GM19438 (cell line): ENCODE data around the gene GCHFR.

Experiments
- ATAC-seq: cut with Tn5 transposase; IDR thresholded peaks from one replicate; pipeline ENCODE4 v1.9.1; 2021; ENCODE audit warnings: low read depth; ENCODE audit not compliant: unreplicated experiment

Gene GCHFR

GRCh38 chr15:40763801-40764628 is at the start of gene GCHFR:
GCHFR (plus strand) TSS chr15:40764068; CDS start chr15:40764181, 113 bp downstream.
- ATAC-seq: peak; percentile 49

DNA sequence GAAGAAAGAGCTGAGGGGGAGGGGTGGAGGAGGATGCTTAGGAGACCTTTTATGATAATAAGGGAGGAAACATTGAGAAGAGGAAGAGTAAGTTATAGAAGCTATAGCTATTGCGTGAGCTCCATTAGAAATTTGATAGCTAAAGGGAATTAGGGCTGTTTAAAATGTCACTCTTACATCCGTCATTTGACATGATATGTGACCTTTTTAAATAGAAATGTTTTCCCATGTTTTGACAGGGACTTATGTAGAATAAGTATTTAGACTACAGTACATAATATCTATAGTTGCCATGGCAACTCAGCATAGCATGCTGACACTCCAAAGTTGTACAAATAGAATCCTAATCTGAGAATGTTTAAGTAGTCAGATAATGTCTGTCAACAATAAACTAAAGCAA is 49.7 kb upstream of the GCHFR start:
- ATAC-seq: no peak

DNA sequence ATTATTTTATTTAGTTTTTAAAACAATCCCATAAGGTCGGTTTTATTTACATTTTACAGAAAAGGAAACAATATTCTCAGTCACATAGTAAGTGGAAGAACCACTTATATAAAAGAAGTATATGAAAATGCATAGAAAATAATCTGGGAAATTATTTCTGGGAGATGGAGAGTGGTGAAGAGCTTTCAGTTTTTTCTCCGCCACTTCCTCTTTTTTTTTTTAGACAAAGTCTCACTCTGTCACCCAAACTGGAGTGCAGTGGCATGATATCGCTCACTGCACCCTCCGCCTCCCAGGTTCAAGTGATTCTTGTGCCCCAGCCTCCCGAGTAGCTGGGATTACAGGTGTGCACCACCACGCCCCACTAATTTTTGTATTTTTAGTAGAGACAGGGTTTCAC is 47.7 kb upstream of the GCHFR start:
- no peak for ATAC-seq

DNA sequence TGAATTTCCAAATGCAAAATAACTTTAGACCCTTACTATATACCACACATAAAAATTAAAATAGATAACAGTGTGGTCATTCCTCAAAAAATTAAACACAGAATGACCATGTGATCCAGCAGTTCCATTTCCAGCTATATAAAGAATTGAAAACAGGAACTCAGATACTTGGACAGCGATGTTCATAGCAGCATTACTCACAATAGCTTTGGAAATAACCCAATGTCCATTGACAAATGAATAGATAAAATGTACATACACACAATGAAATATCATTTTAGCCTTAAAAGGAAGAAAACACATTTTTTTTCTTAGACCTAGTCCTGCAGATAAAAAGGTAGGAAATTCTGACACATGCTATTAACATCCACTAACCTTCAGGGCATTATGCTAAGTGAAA is 42.2 kb upstream of the GCHFR start:
- ATAC-seq: no peak

DNA sequence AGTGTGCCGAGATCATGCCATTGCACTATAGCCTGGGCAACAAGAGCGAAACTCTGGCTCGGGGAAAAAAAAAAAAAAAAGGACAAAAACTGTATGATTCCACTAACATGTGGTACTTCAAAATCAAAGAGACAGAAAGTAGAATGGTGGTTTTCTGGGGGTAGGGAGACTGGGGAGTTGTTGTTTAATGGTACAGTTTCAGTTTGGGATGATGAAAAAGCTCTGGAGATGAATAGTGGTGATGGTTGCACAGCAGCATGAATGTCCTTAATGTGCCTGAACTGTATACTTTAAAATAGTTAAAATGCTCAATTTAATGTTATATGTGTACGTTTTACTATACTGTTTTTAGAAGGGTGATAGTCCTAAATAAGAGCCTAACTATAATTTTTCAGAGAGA is 41.5 kb upstream of the GCHFR start:
- ATAC-seq: no peak

- no peak for ATAC-seq
Observed at GRCh38 chr15:40722934-40723333, 40.9 kb upstream of the GCHFR start.

- ATAC-seq: no peak
Observed at GRCh38 chr15:40723919-40724318, 39.9 kb upstream of the GCHFR start.

- ATAC-seq: no peak
Observed at GRCh38 chr15:40731034-40731433, 32.8 kb upstream of the GCHFR start.

DNA sequence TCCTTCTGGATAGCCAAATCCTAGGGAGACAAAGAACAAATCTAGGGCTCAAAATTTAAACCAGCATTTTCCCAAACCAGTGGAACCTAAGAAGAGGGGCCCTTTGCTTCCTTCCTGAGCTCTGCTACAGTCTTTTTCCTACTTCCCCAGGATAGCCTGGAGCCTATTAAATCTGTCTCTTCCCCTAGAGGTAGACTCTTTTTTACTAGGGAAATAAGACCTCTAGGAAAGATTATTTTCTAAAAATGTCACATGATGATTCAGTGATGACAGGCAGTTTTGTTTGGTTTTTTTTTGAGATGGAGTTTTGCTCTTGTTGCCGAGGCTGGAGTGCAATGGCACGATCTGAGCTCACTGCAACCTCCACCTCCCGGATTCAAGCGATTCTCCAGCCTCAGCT is 27.3 kb upstream of the GCHFR start:
- ATAC-seq: no peak

DNA sequence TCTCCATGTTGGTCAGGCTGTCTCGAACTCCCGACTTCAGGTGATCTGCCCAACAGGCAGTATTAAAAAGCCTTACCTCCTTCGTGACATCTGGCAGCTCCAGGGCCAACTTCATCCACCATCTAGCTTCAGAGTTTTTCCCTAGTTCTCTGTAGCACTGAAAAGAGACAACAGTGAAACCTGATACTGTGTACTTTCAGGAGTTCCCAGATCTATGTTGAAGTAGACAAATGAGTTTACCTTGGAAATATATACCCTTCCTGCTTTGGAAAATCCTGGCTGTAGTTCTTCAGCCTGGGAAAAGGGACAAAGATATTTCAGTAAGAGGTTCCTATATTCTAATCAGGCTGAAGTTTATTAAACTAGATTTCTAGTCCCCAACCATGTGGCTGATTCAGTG is 26.8 kb upstream of the GCHFR start:
- no peak for ATAC-seq

GRCh38 chr15:40739047-40739446 is 24.8 kb upstream of the GCHFR start:
- no peak for ATAC-seq

DNA sequence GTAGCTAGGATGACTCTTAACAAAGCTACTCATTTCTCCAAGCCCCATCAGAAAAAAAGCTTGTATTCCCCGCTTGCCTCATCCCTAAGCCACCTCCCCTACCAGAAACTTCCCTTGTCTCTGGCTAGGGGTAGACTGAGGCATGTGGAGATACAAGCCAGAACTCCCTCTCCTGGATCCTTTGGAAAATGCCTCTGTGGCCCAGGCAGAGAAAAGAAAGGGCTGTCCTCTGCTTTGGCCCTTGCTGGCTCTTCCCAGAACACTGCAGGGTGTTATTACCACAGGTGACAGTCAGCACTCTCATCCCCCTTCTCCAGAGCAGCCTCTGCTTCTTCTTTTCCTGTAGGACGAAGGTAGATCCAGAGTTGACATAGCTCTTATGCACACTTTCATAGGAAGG is 24.0 kb upstream of the GCHFR start:
- ATAC-seq: no peak

- ATAC-seq: no peak
Observed at GRCh38 chr15:40743485-40743901, 20.4 kb upstream of the GCHFR start.

DNA sequence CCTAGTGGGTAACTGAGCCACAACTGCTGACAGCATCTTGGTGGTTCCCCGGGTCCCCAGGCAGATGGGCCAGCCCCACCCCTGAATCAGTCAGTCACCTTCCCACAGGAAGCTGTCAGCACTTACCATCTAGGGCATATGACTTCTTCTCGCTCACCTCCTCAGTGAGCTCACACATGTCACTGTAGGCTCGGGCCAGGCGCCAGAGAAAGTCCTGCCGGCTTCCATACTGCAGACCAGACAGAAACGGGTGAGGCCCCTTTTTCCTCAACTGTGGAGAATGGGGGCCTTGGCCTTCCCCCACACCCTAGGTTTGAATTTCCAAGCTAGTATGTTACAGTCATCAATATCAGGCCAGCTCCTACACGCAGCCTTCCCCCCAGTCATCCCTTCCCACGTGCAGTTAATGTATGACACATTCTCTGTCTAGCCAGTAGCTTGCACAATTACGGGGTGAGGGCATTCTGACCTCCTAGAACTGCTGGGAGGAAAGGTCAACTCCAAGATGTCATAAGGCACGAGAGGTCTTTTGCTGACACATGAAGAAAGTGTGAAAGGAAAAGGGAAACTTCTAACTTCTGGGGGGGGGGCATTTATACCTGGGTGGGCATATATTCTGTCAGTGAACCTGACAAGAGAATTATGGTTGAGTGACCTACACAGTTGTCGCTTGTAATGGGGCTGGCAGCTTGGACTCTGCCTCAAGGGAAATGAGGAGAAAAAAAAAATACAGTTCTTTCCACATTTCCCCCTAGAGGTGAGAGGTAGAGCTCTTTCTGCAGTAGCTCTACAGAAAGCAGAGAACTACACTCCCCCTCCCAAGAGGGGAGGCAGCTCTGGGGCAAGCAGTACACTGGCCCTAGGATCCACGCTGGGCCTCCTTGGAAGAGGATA is 19.7 kb upstream of the GCHFR start:
- ATAC-seq: no peak

DNA sequence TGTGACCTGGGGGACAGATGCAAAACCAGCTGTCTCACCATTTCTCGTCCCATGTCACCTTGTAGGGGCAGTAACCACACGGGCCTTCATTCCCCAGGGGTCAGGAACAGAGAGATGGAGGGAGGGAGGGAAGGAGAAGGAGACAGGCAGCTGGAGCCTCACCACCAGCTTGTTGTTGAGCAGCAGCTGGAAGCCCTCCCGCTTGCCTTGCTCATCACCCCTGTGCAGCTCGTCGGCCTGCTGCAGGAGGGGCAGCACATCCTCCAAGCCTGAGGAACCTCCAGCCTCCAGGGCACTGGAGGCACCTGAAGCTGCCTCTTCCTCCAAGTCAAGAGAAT is 19.1 kb upstream of the GCHFR start:
- no peak for ATAC-seq

DNA sequence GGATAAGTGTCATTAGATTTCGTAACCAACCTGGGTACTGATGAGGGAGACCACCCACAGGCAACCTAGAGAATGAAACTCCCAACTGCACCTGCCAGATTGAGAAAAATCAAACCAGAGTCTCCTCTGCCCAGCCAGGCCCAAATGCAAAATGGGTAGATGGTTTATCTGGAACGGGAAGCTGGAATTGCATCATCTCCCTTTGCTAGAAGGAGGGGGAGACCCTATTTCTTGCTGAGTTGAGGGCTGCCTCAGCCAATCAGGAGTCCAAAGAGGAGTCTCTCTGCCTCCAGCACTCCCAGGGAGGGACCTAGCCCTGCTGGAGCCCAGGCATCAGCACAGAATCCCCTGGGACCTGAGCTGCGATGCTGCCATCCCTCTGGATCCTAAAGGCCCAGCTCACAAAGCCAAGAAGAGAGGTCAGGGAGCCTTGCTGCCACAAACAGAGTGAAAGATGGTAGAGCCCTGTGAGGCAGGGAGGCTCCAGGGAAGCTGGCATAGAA is 16.9 kb upstream of the GCHFR start:
- no peak for ATAC-seq

DNA sequence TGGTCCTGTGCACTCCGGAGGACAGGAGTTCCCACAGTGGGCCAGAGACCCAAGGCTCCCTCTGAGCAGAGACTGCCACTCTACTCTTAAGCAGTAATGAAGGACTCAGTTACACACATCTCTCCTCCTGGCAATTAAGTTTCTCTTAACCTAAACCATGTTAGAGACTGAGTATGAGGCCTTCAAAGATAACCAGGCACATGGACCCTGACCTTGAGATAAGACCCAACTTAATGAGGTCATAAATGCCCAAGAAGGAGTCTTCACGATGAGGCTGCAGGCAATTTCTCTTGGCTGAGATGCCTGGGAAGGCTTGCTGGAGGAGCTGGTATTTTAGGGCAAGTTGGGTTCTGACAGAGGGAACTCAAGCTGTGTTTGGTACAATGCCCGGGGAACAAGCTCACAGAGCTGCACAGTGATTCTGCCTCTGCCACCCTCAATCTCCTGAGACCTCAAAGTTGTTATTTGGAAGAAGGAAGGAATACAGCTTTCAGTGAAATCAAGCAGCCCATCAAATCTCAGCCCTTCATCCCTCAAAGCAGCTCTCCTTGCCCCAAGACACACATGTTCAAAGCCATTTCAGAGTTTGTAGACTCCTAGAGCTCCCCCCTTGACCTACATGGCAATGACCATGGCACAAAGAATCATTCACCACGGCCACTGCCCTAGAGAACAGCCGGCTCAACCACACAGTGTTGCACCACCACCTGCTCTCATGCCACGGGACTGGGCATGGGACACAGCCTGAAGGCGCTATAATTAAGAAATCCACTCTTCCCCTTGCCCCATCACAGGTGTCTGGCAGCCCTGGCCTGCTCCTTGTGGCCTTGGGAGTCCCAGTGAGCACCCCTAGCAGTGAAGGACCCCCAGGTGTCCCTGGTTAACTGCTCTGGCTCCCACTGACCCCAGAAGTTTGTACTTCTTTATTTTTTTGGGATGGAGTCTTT is 15.9 kb upstream of the GCHFR start:
- ATAC-seq: no peak

GRCh38 chr15:40749151-40749630 is 14.7 kb upstream of the GCHFR start:
- ATAC-seq: no peak

DNA sequence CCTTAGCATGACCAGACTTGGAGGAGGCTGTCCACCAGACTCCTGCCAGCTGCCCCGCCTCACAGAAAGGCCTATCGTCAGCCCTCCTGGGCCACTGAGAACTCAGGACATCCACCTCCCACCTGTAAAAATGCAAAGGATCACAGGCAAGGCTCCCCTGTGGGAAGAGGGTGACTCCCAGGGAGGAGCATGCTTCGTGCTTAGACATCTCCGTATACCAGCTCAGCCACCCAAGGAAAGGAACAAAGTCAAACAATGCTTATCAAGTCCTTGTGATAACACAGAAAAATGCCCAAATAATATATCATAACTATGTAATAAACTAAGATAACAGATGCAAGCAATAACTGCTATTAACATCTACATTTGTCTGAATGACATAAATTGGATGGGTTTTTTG is 13.0 kb upstream of the GCHFR start:
- ATAC-seq: no peak

DNA sequence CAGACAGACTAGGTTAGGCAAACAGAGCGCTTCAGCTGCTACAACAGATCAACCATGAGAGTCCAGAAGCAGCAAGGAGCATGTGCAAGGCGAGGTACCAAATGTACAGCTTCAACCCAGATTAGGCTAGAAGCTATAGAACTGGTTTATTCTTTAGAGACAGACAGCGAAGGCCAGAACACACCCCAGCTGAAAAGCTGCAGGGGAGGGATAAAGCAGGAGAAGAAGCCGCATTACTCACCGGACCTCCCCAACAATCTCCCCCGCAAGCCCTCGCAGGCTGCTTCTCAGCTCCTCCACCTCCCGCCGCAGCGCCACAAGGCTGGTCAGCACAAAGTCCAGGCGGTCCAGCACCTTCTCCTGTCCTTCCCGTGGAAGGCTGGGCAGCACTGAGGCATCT is 12.1 kb upstream of the GCHFR start:
- no peak for ATAC-seq

GRCh38 chr15:40754574-40754882 is 9.3 kb upstream of the GCHFR start:
- no peak for ATAC-seq
